Retinal pigment epithelial cell (primary cell): ENCODE measurements around the gene RSPO1.

Experiments used
- DNase-seq: peaks from one replicate; pipeline ENCODE4 v3.0.0-alpha.2; 2010; ENCODE audit warnings: low read depth
- H3K4me3 ChIP-seq: 2 replicates; pipeline ENCODE4 v1.5.1; 2011; ENCODE audit warnings: mild to moderate bottlenecking, low read length, control low read depth, moderate library complexity
- TF ChIP-seq, protein P1 (sequence below): conservative IDR thresholded peaks from 2 replicates; pipeline ENCODE4 v1.5.1; 2011; ENCODE audit warnings: low read depth, low read length, control low read depth, inconsistent platforms

Gene RSPO1

DNA sequence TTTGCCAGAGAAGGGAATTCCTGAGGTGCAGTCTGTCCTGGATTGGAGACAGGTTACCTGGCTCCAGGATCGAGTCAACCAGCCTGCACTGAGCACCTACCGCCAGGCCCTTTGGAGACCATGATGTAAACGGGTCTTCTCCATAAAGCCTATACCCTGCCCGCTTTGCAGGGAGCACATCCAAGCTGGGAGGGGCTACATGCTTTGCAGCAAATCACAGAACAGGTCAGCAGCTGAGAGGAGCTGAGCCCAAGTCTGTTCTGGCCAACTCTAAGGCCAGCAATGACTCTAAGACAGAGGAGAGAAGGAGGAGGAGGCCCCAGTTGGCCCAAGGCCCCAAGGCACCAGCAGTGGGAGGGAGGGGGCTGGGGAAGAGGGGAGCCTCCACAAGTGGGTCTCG lies 15.5 kb upstream of the RSPO1 start:
- DNase-seq, result no peak
- TF ChIP-seq, protein P1, sequence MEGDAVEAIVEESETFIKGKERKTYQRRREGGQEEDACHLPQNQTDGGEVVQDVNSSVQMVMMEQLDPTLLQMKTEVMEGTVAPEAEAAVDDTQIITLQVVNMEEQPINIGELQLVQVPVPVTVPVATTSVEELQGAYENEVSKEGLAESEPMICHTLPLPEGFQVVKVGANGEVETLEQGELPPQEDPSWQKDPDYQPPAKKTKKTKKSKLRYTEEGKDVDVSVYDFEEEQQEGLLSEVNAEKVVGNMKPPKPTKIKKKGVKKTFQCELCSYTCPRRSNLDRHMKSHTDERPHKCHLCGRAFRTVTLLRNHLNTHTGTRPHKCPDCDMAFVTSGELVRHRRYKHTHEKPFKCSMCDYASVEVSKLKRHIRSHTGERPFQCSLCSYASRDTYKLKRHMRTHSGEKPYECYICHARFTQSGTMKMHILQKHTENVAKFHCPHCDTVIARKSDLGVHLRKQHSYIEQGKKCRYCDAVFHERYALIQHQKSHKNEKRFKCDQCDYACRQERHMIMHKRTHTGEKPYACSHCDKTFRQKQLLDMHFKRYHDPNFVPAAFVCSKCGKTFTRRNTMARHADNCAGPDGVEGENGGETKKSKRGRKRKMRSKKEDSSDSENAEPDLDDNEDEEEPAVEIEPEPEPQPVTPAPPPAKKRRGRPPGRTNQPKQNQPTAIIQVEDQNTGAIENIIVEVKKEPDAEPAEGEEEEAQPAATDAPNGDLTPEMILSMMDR, result no peak

GRCh38 chr1:37647281-37647680 lies 12.6 kb upstream of the RSPO1 start:
- no peak for DNase-seq
- H3K4me3 ChIP-seq, result no peak overlapping the region
- TF ChIP-seq, protein P1, result no peak

More for the DNA sequence above, 15.5 kb upstream of the RSPO1 start:
- no peak overlapping the region for H3K4me3 ChIP-seq

DNA sequence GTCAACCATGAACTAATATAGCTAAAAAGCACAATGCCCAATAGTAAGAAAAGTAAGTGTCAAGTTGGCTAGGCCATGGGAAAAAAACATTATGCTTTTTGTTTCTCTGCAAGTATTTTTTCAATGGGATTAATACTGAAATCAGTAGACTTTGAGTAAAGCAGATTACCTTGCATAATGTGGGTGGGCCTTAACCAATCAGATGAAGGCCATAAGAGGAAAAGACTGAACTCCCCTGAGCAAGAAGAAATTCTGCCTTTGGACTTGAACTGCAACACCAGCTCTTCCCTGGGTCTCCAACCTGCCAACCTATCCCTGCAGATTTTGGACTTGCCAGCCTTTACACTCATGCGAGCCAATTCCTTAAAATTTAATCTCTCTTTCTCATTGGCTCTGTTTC lies 6.4 kb upstream of the RSPO1 start:
- TF ChIP-seq, protein P1, result no peak
- no peak overlapping the region for H3K4me3 ChIP-seq
- DNase-seq, result no peak

DNA sequence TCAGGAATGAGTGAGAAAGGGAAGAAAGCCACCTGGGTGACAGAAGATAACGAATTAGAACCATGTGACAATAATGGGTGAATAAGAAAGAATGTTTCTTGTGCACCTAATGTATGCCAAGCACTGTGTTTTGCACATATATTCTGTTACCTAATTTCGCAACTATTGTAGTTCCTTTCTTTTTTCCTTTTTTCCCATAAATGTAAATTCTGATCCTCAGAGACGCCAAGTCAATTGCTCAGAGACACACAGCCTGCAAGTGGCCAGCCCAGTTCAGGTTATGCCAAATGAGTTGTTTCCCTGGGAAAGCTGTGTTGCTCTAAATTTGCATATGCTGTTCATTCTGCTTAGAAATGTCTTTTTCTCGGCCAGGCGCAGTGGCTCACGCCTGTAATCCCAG lies 1.7 kb upstream of the RSPO1 start:
- DNase-seq, result no peak
- no peak overlapping the region for H3K4me3 ChIP-seq
- TF ChIP-seq, protein P1, result no peak

DNA sequence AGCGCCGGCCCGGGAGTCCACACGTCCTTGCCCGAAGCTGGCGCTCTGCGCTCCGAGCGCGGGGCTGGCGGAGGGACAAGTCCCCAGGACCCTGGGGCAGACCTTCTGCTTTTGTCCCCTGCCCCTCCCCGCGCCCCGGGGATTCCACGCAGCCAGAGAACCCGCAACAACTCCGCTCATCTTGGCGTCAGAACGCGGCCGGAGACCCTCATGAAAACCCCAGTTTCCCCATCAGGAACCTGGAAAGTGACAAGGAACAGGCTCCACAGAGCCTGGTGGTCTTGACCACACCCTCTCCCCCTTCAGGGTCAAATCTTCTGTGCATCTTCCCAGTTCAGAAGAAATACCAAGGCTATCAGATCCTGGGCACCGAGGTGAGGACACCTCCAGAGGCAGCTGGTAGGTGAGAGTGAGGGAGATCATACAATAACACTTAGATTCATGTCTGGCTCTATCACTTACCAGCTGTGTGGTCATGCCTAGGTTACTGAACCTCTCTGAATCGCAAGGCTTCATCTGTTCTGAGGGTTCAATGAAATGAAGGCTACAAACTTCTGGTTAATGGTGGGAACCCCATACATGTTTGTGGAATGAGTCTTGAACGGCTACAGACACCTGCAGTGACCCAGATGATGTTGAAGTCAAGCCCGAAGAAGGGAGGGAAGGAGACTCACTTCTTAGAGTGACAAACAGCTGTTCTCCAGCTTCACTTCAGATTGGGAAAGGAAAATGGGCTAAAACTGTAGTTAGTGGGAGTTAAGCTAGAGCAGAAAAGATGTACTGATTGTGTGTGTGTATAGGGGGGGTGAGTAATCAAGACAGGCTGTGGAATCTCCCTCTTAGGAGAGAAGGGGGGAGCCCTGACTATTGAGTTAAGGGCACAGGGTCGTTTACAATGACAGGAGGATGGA lies 555 bp upstream of the RSPO1 start:
- TF ChIP-seq, protein P1, result no peak
- no peak for DNase-seq
- no peak overlapping the region for H3K4me3 ChIP-seq

- no peak for DNase-seq
- H3K4me3 ChIP-seq, result no peak overlapping the region
- TF ChIP-seq, protein P1, result no peak
Measured at GRCh38 chr1:37633938-37634243, 801 bp downstream of the RSPO1 start.

GRCh38 chr1:37633040-37633937 lies 1.4 kb downstream of the RSPO1 start:
- TF ChIP-seq, protein P1, result no peak
- H3K4me3 ChIP-seq, result no peak overlapping the region
- DNase-seq, result no peak
